Measurements from ENCODE around the gene GUCY1A2.

Gene GUCY1A2

DNA sequence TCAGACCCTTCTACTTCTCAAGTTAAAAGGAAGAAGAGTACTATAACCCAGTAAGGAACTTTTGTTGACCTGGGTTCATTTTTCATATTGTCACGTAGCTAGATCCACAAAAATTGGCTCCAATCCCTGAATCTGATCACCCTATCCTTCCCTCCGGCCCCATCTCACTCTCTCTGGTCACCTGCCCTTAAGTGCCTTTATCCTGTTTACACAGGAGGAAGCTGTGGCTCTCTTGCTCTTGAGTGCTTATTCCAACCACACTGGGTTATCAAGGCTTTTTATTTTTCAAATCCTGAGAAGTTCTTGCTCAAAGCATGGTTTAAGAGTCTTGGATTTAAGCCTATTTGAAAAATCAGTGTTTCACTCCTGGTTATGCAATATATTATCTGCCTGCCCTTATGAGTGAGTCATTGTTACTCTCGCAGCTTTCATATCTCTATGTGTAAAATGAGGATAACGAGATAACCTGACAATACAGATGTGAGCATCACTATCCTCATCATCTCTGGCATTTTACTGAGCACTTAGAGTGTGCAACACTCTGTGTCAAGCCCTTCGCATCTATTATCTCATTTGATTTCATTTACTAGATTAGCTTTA is 293.9 kb downstream of the GUCY1A2 start:
- peak; percentile 4 for DNase-seq (ENCODE audit: low read depth)
- TF ChIP-seq POLR2A (IDR thresholded peaks at IDR 0.05; ENCODE audit: extremely low read depth, insufficient read length) (no peak), MYC (IDR thresholded peaks at IDR 0.05; ENCODE audit: low read depth, low read length) (no peak)
- TF ChIP-seq, protein P1, sequence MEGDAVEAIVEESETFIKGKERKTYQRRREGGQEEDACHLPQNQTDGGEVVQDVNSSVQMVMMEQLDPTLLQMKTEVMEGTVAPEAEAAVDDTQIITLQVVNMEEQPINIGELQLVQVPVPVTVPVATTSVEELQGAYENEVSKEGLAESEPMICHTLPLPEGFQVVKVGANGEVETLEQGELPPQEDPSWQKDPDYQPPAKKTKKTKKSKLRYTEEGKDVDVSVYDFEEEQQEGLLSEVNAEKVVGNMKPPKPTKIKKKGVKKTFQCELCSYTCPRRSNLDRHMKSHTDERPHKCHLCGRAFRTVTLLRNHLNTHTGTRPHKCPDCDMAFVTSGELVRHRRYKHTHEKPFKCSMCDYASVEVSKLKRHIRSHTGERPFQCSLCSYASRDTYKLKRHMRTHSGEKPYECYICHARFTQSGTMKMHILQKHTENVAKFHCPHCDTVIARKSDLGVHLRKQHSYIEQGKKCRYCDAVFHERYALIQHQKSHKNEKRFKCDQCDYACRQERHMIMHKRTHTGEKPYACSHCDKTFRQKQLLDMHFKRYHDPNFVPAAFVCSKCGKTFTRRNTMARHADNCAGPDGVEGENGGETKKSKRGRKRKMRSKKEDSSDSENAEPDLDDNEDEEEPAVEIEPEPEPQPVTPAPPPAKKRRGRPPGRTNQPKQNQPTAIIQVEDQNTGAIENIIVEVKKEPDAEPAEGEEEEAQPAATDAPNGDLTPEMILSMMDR (IDR thresholded peaks at IDR 0.05; ENCODE audit: low read depth, low read length): no peak
- TF ChIP-seq, protein P2, sequence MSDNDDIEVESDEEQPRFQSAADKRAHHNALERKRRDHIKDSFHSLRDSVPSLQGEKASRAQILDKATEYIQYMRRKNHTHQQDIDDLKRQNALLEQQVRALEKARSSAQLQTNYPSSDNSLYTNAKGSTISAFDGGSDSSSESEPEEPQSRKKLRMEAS (IDR thresholded peaks at IDR 0.05; ENCODE audit: low read depth, low read length): no peak
- H3K4me3 ChIP-seq (ENCODE audit: low read depth, low read length): no peak overlapping the region

DNA sequence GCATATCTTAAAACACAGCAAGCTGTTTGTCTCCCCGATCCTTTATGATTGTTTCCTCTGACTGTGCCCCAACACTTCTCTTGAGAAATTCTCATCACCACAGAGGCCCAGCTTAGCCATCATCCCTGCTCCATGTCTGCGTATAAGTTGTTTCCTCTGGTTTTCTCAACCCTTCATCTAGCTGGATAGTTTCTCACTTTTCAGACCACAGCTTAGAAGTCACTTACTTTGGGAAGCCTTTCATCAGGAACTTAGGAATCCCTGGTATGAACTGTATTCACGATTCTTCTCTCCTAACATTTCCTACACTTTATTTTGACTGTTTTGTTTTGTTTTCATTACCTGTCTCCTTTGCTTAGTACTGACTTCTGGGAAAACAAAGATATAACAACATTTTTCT is 295.2 kb downstream of the GUCY1A2 start:
- H3K4me3 ChIP-seq (ENCODE audit: low read depth, low read length): no peak overlapping the region
- TF ChIP-seq, protein P2 (IDR thresholded peaks at IDR 0.05; ENCODE audit: low read depth, low read length): no peak
- TF ChIP-seq MYC (IDR thresholded peaks at IDR 0.05; ENCODE audit: low read depth, low read length) (no peak), POLR2A (IDR thresholded peaks at IDR 0.05; ENCODE audit: extremely low read depth, insufficient read length) (no peak)
- TF ChIP-seq, protein P1 (IDR thresholded peaks at IDR 0.05; ENCODE audit: low read depth, low read length): no peak
- DNase-seq (ENCODE audit: low read depth): no peak

DNA sequence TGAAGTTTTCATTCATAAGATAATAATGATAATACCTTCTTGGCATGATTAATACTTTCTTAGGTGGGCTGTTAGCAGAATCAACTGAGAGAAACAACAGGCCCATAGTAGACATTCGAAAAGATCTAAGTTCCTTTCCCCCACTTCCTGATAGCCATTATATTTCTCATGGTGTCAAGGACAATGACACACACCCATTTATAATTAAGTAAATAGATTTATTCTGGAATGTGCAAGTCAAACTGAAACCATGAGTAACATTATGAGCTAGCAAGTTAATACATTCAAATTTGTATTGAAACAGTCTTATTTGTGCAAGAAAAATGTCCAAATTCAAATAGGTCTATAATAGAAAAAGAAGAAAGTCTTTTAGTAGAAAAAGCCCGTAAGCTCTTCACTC is 301.1 kb downstream of the GUCY1A2 start:
- TF ChIP-seq, protein P1 (IDR thresholded peaks at IDR 0.05; ENCODE audit: low read depth, low read length): no peak
- TF ChIP-seq POLR2A (IDR thresholded peaks at IDR 0.05; ENCODE audit: extremely low read depth, insufficient read length) (no peak), MYC (IDR thresholded peaks at IDR 0.05; ENCODE audit: low read depth, low read length) (no peak)
- TF ChIP-seq, protein P2 (IDR thresholded peaks at IDR 0.05; ENCODE audit: low read depth, low read length): no peak
- H3K4me3 ChIP-seq (ENCODE audit: low read depth, low read length): no peak overlapping the region
- DNase-seq (ENCODE audit: low read depth): no peak

DNA sequence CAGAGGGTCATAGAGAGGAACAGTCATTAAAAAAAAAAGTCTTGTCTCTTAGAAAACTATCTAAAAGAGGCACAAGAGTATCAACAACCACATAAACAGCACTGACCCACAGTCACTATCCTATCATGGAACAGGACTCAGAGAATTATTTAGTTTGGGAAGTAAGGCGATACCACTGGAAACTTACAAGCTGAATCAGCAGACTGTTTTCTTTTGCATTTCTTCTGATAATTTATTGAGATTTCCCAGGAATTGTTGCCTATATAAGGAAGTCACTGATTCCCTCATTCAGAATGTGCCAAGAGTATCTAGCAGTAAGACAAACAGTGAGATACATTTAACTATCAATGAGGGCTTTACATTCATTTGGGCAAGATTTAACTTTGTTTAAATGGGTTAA is 304.1 kb downstream of the GUCY1A2 start:
- DNase-seq (ENCODE audit: low read depth): no peak
- no peak for TF ChIP-seq POLR2A (IDR thresholded peaks at IDR 0.05; ENCODE audit: extremely low read depth, insufficient read length)
- TF ChIP-seq, protein P2 (IDR thresholded peaks at IDR 0.05; ENCODE audit: low read depth, low read length): no peak
- TF ChIP-seq, protein P1 (IDR thresholded peaks at IDR 0.05; ENCODE audit: low read depth, low read length): no peak
- no peak for TF ChIP-seq MYC (IDR thresholded peaks at IDR 0.05; ENCODE audit: low read depth, low read length)
- H3K4me3 ChIP-seq (ENCODE audit: low read depth, low read length): no peak overlapping the region

DNA sequence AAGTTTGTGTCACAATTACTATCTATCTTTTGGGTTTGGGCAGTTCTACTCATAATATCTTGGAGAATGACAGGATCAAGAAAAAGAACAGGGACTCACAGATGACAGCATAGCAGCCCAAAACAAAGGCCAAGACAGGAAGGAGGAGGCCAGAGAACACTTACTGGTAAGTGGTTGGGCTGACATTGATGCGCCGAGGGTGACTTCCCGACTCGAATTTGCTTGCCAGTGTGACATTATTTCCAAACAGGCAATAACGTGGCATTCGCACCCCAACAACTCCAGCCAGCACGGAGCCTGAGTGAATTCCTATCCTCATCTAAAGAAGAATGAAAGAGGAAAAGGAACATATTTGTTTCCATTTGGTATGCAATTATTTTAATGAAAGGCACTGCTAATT is 309.9 kb downstream of the GUCY1A2 start:
- DNase-seq (ENCODE audit: low read depth): no peak
- TF ChIP-seq, protein P1 (IDR thresholded peaks at IDR 0.05; ENCODE audit: low read depth, low read length): no peak
- TF ChIP-seq MYC (IDR thresholded peaks at IDR 0.05; ENCODE audit: low read depth, low read length) (no peak), POLR2A (IDR thresholded peaks at IDR 0.05; ENCODE audit: extremely low read depth, insufficient read length) (no peak)
- TF ChIP-seq, protein P2 (IDR thresholded peaks at IDR 0.05; ENCODE audit: low read depth, low read length): no peak
- H3K4me3 ChIP-seq (ENCODE audit: low read depth, low read length): no peak overlapping the region
